NCI-H1436 (cell line): ENCODE data around the gene SPRYD3.
"Not testable (repeated sequence)": the region's sequence is repeated elsewhere in the genome, so short reads cannot be mapped to it uniquely, and the experiment has no call there.

Experiments
- DNase-seq: peaks from one replicate; lab custom pipeline; 2025; lab: John Stamatoyannopoulos, UW

SPRYD3 gene

DNA sequence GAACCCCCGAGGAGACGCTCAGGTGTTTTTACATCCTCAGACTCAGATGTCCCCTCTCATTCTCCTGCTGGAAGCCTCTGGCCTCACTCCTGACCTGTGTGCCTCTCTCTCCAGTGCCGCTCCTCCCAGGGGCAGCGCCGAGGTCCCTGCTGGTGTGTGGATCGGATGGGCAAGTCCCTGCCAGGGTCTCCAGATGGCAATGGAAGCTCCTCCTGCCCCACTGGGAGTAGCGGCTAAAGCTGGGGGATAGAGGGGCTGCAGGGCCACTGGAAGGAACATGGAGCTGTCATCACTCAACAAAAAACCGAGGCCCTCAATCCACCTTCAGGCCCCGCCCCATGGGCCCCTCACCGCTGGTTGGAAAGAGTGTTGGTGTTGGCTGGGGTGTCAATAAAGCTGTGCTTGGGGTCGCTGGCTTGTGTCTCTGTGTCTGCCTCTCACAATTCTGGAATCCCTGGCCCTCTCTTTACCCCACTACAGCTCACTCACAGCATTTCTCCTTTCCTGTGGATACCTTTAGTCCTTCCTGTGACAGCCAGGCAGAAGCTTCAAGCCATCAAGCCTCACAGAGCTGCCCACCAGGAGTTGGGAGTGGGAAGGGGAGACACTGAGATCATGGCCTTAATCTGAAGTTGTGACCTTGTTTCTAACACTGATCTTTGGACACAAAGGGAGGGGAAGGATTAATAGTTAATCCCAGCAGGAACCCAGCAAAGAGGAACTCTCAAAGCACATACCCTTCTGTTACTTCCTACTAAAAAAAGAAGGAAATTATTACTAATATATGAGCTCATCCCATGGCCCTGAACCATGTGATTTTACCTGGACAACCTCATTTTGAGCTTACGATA, 23.0 kb upstream of the SPRYD3 start:
- DNase-seq: no peak

- DNase-seq: no peak
Observed at GRCh38 chr12:53101266-53101665, 22.1 kb upstream of the SPRYD3 start.

DNA sequence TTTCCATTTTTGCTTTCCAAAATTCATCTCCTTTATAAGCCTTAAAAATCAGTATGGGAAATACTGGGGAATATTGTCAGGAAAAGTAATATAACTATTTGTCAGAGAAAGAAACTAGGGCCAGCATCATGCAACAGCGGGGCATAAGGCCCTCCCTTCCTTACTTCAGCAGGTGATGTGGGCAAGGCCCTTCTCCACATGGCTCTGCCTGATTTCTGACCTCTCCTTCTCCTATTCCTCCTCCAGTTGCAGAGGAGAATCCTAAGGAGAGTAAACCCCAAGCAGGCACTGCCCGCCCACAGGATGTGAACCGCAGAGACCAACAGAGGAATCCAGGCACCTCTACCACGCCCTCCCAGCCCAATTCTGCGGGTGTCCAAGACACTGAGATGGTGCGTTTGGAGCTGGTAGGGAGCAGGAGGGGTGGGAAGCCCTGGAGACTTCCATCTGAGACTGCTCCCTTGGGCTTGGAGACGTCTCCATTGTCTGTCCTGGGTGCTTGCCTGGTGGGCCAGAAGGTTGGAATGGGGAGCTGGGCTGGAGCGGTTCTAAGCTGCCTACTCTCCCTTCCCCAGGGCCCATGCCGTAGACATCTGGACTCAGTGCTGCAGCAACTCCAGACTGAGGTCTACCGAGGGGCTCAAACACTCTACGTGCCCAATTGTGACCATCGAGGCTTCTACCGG, 21.4 kb upstream of the SPRYD3 start:
- no peak for DNase-seq

DNA sequence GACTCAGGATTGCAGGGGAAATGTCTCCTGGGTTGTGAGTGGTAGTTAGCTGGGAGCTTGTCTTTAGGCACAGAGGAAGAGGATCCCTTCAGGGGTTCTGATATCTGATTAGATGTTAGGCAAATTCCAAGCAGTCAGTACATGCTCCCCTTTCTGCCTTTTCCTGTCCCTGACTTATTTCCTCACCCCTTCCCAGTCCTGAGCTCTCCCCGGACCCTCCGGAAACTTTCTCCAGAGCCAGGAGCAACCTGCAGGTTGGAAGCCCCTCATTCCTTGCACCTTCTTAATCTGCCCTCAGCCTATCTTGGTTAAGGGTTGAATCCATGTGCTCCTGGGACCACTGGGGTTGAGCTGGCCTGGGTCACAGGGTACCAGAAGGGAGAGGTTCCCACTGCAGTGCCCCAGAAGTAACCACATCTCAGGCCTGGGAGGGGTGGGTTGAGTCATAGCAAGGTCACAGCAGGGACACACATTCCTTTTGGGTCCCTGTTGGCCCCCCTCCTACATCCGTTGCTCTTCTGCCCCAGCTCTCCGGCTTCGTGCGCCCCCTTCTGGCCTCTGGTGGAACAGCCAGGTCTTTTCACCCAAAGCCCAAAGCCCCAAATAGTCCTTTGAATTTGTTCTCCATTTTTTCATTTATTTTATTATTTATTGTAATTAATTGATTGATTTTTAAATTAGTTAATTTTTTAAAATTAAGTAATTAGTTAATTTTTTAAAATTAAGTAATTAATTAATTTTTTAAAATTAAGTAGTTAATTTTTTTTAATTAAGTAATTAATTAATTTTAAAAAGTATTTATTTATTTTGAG, 20.1 kb upstream of the SPRYD3 start:
- DNase-seq: peak; percentile 46

DNA sequence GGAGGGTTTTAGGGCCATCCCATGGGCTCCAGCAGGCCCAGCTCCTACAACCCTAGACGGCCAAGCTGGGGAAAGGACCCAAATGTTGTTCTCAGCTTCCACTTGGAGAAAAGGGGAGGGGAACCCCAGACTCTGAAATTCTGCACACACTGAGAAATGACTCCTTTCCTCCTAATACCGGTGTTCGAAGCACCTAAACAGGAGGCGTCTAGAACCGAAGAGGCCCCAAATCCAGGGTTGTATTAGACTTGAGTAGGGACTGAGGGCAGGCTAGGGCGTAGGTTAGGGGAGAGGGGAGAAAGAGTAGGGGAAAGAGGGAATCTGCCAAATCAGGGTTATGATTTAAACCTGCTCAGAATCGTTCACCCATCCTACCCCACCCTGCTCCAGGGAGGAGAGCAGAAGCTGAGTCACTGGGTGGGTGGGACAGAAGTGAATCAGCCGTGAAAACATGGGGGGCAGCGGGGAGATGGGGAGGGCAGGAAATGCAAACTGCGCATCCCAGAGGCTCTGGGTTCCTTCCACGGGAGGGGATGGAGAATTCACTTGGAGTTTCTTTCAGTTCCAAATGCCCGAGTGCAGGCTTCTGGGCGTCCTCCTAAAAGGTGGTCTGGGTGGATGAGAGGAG, 19.3 kb upstream of the SPRYD3 start:
- DNase-seq: no peak

DNA sequence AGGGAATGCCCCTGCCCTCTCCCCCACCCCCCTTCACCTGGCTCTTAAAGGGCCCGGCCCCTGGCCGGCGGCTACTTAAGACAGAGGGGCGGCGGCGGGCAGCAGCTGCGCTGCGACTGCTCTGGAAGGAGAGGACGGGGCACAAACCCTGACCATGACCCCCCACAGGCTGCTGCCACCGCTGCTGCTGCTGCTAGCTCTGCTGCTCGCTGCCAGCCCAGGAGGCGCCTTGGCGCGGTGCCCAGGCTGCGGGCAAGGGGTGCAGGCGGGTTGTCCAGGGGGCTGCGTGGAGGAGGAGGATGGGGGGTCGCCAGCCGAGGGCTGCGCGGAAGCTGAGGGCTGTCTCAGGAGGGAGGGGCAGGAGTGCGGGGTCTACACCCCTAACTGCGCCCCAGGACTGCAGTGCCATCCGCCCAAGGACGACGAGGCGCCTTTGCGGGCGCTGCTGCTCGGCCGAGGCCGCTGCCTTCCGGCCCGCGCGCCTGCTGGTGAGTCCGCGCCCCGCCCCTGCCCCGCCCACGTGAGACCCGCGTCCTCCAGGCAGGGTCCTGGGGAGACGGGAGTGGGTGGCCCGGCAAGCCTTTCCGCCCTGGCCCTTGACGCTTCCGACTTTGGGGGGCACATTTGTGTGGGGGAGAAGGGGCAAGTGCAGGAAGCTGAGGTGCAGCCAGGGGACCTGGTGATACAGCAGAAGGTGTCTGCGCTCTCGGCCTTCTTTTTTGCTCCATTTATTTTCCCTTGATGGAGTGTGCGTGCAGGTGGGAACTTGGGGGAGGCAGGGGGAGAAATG, 18.6 kb upstream of the SPRYD3 start, which contains the start of gene IGFBP6:
TSS of gene IGFBP6 (plus strand) at position 104 of the 790 bp plus-strand sequence. CDS start at position 155, 51 bp downstream.
- peak; percentile 41 for DNase-seq

DNA sequence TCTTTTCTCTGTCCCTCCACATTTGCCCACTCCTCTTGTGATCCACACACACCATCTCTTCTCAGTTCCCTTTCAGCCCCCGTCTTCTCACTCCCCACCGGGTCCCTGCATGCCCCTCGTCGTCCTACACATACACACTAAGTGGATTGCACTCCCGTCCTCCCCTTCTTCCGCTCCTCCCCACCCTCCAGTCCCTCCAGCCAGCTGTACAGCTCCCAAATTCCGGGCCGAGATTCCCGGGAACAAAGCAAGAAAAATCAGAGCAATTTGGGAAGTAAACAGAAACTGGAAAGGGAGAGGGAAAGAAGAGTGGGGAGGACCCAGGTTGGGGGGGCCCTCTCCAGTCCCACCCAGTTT, 18.0 kb upstream of the SPRYD3 start:
- no peak for DNase-seq

GRCh38 chr12:53096759-53097158, 17.6 kb upstream of the SPRYD3 start:
- DNase-seq: no peak

- DNase-seq: no peak
Observed at GRCh38 chr12:53096089-53096741, 17.0 kb upstream of the SPRYD3 start.

- not testable (repeated sequence) for DNase-seq
Observed at GRCh38 chr12:53095596-53095895, 16.4 kb upstream of the SPRYD3 start.

DNA sequence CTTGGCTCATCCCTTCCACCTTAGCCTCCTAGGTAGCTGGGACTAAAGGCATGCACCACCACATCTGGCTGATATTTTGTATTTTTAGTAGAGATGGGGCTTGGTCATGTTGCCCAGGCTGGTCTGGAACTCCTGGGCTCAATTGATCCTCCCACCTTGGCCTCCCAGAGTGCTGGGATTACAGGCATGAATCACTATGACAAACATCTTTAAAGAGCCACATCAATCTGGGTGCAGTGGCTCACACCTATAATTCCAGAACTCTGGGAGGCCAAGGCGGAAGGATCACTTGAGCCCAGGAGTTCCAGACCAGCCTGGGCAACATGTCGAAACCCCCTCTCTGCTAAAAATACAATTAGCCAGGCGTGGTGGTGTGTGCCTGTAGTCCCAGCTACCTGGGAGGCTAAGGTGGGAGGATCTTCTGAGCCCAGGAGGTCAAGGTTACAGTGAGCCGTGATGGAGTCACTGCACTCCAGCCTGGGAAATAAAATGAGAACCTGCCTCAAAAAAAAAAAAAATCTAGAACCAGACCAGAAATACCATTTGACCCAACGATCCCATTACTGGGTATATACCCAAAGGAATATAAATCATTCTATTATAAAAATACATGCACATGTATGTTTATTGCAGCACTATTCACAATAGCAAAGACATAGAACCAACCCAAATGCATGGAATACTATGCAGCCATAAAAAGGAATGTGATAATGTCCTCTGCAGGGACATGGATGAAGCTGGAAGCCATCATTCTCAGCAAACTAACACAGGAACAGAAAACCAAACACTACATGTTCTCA, 15.8 kb upstream of the SPRYD3 start:
- DNase-seq: not testable (repeated sequence)

DNA sequence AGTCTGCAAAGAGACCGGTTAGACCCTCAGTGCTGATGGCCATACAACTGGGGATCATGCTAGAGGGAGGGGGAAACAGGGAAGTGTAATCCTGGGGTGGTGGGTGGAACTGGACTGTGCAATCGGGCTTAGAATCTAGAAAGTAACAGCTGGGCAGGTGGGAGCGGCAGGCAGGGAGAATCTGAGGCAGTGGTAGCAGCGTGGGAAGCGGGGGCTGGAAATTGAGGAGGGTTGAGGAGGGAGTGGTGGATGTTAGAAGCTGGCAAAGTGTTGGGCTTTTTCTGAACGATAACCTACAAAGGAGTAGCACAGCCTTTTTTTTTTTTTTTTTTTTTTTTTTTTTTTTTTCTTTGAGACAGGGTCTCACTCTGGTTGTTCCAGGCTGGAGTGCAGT, 15.2 kb upstream of the SPRYD3 start:
- no peak for DNase-seq

- no peak for DNase-seq
Observed at GRCh38 chr12:53093777-53094393, 14.7 kb upstream of the SPRYD3 start.

- DNase-seq: no peak
Observed at GRCh38 chr12:53091756-53092155, 12.6 kb upstream of the SPRYD3 start.

- DNase-seq: no peak
Observed at GRCh38 chr12:53090554-53090953, 11.4 kb upstream of the SPRYD3 start.

DNA sequence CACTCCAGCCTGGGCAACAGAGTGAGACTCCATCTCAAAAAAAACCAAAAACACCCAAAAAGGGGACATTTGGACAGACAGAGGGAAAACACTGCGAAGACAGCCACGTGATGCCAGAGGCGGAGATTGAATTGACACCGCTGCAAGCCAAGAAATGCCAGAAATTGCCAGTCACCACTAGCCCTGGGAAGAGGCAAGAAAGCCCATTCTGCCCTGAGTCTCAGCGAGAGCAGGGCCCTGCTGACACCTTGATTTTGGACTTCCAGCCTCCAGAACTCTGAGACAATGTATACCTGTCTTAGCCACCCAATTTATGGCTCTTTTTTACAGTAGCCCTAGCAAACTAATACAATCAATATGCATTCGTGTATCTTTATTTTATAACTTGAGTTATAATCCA, 10.9 kb upstream of the SPRYD3 start:
- DNase-seq: no peak

GRCh38 chr12:53086361-53086760, 7.2 kb upstream of the SPRYD3 start:
- no peak for DNase-seq

GRCh38 chr12:53082637-53083175, 3.5 kb upstream of the SPRYD3 start:
- no peak for DNase-seq
